LNCaP clone FGC (cell line): ENCODE data around the gene TMEM89.

Experiments
- DNase-seq: peaks from one replicate; pipeline ENCODE4 v3.0.0-alpha.2; 2011; ENCODE audit warnings: low read depth
- H3K4me3 ChIP-seq: 2 replicates; pipeline ENCODE4 v1.5.1; 2011; ENCODE audit warnings: mild to moderate bottlenecking, low read depth, low read length, control low read depth
- CTCF ChIP-seq: IDR thresholded peaks from 2 replicates; pipeline ENCODE4 v1.5.1; 2012; ENCODE audit warnings: mild to moderate bottlenecking; ENCODE audit not compliant: control insufficient read depth, insufficient read depth; ENCODE audit errors: extremely low read depth

TMEM89 gene

GRCh38 chr3:48600711-48601621, 20.6 kb downstream of the TMEM89 start:
- no peak for DNase-seq
- no peak for TF ChIP-seq CTCF
- H3K4me3 ChIP-seq: no peak overlapping the region

- no peak for TF ChIP-seq CTCF
- no peak for DNase-seq
- H3K4me3 ChIP-seq: no peak overlapping the region
These were observed 21.9 kb downstream of the TMEM89 start for GRCh38 chr3:48599509-48600285.

- H3K4me3 ChIP-seq: no peak overlapping the region
- peak; percentile 8 for DNase-seq
These were observed 22.5 kb downstream of the TMEM89 start for GRCh38 chr3:48599077-48599501.

GRCh38 chr3:48598323-48599076, 23.1 kb downstream of the TMEM89 start:
- peak; percentile 7 for DNase-seq
- no peak overlapping the region for H3K4me3 ChIP-seq
- no peak for TF ChIP-seq CTCF

More at GRCh38 chr3:48599077-48599501, 22.5 kb downstream of the TMEM89 start:
- TF ChIP-seq CTCF: no peak

GRCh38 chr3:48597408-48597800, 24.2 kb downstream of the TMEM89 start:
- no peak for DNase-seq
- no peak overlapping the region for H3K4me3 ChIP-seq
- no peak for TF ChIP-seq CTCF

GRCh38 chr3:48596676-48597407, 24.7 kb downstream of the TMEM89 start:
- no peak for DNase-seq
- no peak overlapping the region for H3K4me3 ChIP-seq
- no peak for TF ChIP-seq CTCF
